GM21737 (cell line): ENCODE measurements around the gene CHST11.

Experiments
- ATAC-seq: cut with Tn5 transposase; IDR thresholded peaks from one replicate; pipeline ENCODE4 v1.9.1; 2021; ENCODE audit warnings: mild to moderate bottlenecking, moderate library complexity; ENCODE audit not compliant: unreplicated experiment

CHST11 gene

GRCh38 chr12:104709692-104710435 is 253.1 kb downstream of the CHST11 start:
- no peak for ATAC-seq

GRCh38 chr12:104710940-104711689 is 254.4 kb downstream of the CHST11 start:
- no peak for ATAC-seq

GRCh38 chr12:104712477-104712876 is 255.7 kb downstream of the CHST11 start:
- no peak for ATAC-seq

GRCh38 chr12:104712968-104713367 is 256.2 kb downstream of the CHST11 start:
- no peak for ATAC-seq

- no peak for ATAC-seq
Observed at GRCh38 chr12:104713444-104713843, 256.7 kb downstream of the CHST11 start.

- no peak for ATAC-seq
Observed at GRCh38 chr12:104714369-104714768, 257.6 kb downstream of the CHST11 start.

- ATAC-seq, result no peak
Observed at GRCh38 chr12:104716172-104716571, 259.4 kb downstream of the CHST11 start.

- ATAC-seq, result no peak
Observed at GRCh38 chr12:104718304-104718929, 261.7 kb downstream of the CHST11 start.

GRCh38 chr12:104719700-104720338 is 263.1 kb downstream of the CHST11 start:
- ATAC-seq, result peak; percentile 17

GRCh38 chr12:104720339-104721038 is 263.7 kb downstream of the CHST11 start:
- peak; percentile 44 for ATAC-seq

GRCh38 chr12:104721039-104721405 is 264.3 kb downstream of the CHST11 start:
- no peak for ATAC-seq

- ATAC-seq, result no peak
Observed at GRCh38 chr12:104721936-104722335, 265.2 kb downstream of the CHST11 start.

GRCh38 chr12:104722601-104723534 is 266.1 kb downstream of the CHST11 start:
- no peak for ATAC-seq

GRCh38 chr12:104723895-104724294 is 267.1 kb downstream of the CHST11 start:
- no peak for ATAC-seq

GRCh38 chr12:104724992-104725585 is 268.3 kb downstream of the CHST11 start:
- no peak for ATAC-seq

- ATAC-seq, result no peak
Observed at GRCh38 chr12:104725610-104726009, 268.9 kb downstream of the CHST11 start.

- no peak for ATAC-seq
Observed at GRCh38 chr12:104727726-104728465, 271.1 kb downstream of the CHST11 start.

- ATAC-seq, result no peak
Observed at GRCh38 chr12:104729091-104729490, 272.3 kb downstream of the CHST11 start.
